Cardiac fibroblast (primary cell): ENCODE data around the gene RAPGEF6.
"Not testable (repeated sequence)": the region's sequence is repeated elsewhere in the genome, so short reads cannot be mapped to it uniquely, and the experiment has no call there.

Source experiments
- DNase-seq, 2 donors: peaks; one replicate each; pipeline versions ENCODE4 v3.0.0 to v3.0.0-alpha.2; 2010; ENCODE audit warnings: low read depth in 2 of 2
- H3K4me3 ChIP-seq, 2 donors: replicated peaks in 1 of 2; 1 replicate in 1 of 2; 2 replicates in 1 of 2; pipeline ENCODE4 v1.5.1; 2011; ENCODE audit warnings: low read depth in 2 of 2, low read length in 2 of 2, mild to moderate bottlenecking in 2 of 2, moderate library complexity in 1 of 2
- TF ChIP-seq, protein P1 (sequence below): IDR thresholded peaks from one replicate; pipeline ENCODE4 v1.5.1; 2011; ENCODE audit warnings: low read depth, mild to moderate bottlenecking, low read length, inconsistent platforms

RAPGEF6 gene

DNA sequence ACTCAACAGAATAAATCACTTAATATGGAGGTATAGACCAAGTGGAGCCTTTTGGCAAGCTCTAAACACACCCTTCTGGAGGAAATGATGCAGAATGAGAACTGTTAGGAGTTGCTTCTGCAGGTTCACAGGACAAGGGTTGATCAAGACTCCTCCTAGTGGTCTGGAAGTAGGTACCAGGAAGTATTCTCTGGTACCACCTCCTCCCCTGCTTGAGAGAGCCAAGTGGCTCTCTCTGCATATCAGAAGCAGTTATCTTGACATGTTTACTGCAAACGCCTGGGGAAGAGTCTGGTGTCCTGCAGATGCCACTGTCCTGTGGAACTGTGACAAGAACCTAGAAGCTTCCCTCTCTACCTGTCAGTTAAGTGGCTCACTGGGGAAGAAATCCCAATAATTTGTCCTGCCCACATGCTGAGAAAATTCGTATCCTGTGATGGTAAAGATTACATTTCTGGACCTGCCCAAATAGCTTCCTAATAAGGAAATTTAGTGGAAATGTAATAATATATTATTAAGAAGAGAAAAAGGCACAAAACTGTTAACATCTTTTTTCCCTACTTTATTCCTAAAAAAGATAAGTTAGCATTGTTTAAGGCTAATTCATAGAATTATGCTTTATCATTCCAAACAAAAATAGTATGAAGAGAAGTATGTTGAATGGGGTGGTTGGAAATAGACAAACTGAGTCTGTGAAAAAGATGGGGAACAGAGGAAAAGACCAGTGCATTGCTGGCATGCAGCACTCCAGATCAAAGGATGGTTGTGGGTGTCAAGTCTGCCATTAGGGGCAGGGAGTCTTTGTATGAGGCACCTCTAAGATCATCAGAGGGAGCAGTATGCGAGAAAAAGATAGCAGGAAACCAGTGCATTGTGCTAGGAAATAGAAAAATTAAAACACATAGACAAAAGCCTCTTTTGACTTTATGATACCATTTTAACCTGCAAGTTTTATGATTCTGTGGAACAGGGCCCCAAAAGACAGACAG lies 252.3 kb downstream of the RAPGEF6 start:
- DNase-seq: peak; percentile 63 to 73
- TF ChIP-seq, protein P1, sequence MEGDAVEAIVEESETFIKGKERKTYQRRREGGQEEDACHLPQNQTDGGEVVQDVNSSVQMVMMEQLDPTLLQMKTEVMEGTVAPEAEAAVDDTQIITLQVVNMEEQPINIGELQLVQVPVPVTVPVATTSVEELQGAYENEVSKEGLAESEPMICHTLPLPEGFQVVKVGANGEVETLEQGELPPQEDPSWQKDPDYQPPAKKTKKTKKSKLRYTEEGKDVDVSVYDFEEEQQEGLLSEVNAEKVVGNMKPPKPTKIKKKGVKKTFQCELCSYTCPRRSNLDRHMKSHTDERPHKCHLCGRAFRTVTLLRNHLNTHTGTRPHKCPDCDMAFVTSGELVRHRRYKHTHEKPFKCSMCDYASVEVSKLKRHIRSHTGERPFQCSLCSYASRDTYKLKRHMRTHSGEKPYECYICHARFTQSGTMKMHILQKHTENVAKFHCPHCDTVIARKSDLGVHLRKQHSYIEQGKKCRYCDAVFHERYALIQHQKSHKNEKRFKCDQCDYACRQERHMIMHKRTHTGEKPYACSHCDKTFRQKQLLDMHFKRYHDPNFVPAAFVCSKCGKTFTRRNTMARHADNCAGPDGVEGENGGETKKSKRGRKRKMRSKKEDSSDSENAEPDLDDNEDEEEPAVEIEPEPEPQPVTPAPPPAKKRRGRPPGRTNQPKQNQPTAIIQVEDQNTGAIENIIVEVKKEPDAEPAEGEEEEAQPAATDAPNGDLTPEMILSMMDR: peak; percentile 54
- no peak overlapping the region for H3K4me3 ChIP-seq

DNA sequence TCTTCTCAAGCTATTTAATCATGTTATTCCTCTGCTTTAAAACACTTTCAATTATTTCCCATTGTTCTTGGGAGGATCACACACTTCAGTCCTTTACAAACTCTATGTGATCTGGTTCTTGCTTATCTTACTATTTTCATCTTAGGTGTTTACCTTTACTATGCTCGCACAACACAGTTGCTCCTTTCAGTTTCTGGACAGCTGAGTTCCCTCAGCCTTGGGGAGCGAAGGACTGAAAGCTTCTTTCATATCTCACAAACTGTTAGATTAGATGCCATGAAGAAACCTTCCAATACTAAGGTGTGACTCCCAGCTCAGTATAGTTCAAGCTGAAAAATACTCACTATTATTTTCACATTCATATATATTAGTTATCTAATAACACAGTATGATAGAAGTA lies 253.3 kb downstream of the RAPGEF6 start:
- TF ChIP-seq, protein P1: no peak
- no peak overlapping the region for H3K4me3 ChIP-seq
- DNase-seq: no peak

DNA sequence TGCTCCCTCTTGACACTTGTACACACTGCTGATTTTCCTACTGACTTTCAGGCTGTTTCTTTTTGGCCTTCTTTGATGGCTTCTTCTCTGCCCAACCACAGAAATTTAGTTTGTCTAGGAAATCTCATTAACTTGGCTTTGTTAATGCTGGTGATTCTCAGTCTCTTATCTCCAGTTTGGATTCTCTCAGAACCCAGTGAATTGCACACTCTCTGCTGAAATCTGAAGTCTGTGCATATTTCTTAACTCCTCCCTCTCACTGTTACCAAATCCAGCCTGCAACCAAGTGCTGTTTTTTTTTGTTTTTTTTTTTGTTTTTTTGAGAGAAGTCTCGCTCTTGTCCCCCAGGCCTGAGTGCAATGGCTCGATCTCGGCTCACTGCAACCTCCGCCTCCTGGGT lies 254.0 kb downstream of the RAPGEF6 start:
- TF ChIP-seq, protein P1: no peak
- DNase-seq: peak in 1 of 2 donors; percentile 76

DNA sequence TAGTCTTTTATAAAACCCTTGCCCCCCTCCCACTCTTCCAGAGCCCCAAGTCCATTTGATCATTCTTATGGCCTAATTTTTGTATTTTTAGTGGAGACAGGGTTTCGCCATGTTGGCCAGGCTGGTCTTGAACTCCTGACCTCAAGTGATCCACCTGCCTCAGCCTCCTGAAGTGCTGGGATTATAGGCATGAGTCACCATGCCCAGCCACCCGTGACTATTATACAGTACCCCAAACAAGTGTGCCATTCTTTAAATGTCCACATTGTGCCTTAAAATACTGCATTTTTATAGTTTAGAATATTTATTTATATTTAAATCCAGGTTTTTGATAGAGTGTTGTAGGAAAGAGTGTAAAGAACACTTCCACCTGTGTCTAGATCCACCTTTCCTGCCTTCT lies 254.8 kb downstream of the RAPGEF6 start:
- not testable (repeated sequence) for H3K4me3 ChIP-seq, DNase-seq

More for the DNA sequence above, 254.0 kb downstream of the RAPGEF6 start:
- no peak overlapping the region for H3K4me3 ChIP-seq

DNA sequence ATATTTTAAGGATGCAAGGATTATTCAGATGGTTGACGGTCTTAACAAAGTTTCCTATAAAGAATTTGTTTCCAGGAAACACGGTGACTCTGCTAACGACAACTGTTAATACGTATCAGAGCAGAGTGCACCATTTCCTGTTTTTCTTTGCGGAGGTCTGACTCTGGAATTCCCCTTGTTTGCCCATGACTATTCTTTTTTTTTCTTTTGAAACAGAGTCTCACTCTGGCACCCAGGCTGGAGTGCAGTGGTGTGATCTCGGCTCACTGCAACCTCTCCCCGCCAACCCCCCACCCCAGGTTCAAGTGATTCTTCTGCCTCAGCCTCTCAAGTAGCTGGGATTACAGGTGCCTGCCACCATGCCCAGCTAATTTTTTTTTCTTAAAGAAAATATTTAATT lies 255.3 kb downstream of the RAPGEF6 start:
- DNase-seq: peak; percentile 91 to 94
- TF ChIP-seq, protein P1: no peak
- no peak overlapping the region for H3K4me3 ChIP-seq

DNA sequence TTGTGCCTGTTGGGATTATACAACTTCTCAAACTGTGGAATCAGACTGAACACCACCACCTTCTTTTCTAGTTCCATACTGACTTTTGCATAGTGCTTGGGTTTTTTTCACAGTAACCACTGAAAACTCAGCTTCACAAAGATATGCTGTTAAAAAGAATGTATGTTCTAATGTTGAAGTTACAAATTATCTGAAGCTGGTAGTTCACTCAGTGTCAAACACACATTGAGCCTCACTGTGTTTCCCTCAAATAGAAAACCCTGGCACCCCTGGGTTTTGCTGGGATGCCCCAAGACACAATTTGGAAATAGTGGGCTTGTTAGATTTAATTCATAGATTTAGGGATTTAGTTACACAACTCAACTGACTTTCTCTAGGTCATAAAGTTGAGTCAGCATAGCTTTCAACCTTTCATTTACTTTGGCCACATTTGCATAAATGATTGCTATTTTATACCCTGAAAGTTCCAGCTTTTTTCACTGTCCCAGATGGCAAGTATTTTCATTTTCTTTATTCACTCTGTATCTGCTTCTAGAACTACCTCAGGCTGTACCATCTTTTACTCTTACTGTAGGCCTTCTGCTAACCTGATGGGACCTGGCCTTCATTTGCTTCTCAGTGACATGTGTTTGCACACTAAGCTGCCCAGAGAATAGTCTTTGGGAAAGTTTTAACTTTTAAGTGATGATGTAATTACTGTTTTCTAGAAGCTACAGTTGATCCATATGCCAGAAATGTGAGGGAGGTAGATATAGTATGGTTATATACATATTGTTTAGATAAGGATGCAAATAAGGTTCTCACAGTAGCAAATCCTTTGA lies 256.1 kb downstream of the RAPGEF6 start:
- peak; percentile 35 to 58 for DNase-seq
- no peak overlapping the region for H3K4me3 ChIP-seq
- TF ChIP-seq, protein P1: no peak
